ENCODE measurements around the gene EML4.

Gene EML4

GRCh38 chr2:42348113-42348805 is 179.1 kb downstream of the EML4 start:
- Histone ChIP-seq H3K9me3 (no peaks in the 10 kb centered on the region), H3K27ac (no peak overlapping the region), H3K4me3 (no peak overlapping the region), H3K4me1 (peaks cover 0 to 7% (median 2%) of the 10 kb centered on the region in 4 donors), H3K27me3 (no peaks in the 10 kb centered on the region), H3K36me3 (peaks cover 14 to 37% (median 30%) of the 10 kb centered on the region in 3 donors)
- TF ChIP-seq CTCF (IDR thresholded peaks at IDR 0.05): no peak
- no peak for DNase-seq
- intact Hi-C loops (cut with DNase I; ENCODE audit: low total_unique reads): no loop called here

GRCh38 chr2:42350434-42351063 is 181.4 kb downstream of the EML4 start:
- Histone ChIP-seq H3K4me3 (no peak overlapping the region), H3K27ac (no peak overlapping the region), H3K9me3 (no peaks in the 10 kb centered on the region), H3K27me3 (no peaks in the 10 kb centered on the region), H3K36me3 (peaks cover 14 to 32% (median 26%) of the 10 kb centered on the region in 3 donors), H3K4me1 (peaks cover 0 to 8% (median 0%) of the 10 kb centered on the region in 4 donors)
- no peak for DNase-seq
- intact Hi-C loops (cut with DNase I; ENCODE audit: low total_unique reads): no loop called here
- TF ChIP-seq CTCF (IDR thresholded peaks at IDR 0.05): no peak

- peaks cover 0 to 3% (median 0%) of the 10 kb centered on the region in 4 donors for H3K4me1 ChIP-seq
- peaks cover 14 to 32% (median 20%) of the 10 kb centered on the region in 3 donors for H3K36me3 ChIP-seq
These were observed 182.7 kb downstream of the EML4 start for GRCh38 chr2:42351864-42352263.

GRCh38 chr2:42353792-42354429 is 184.8 kb downstream of the EML4 start:
- intact Hi-C loops (cut with DNase I; ENCODE audit: low total_unique reads): no loop called here
- Histone ChIP-seq H3K27me3 (no peaks in the 10 kb centered on the region), H3K27ac (no peak overlapping the region), H3K4me3 (no peak overlapping the region), H3K4me1 (peaks cover 0 to 20% (median 9%) of the 10 kb centered on the region in 4 donors), H3K36me3 (peaks cover 9 to 28% (median 17%) of the 10 kb centered on the region in 3 donors), H3K9me3 (no peaks in the 10 kb centered on the region)
- no peak for TF ChIP-seq CTCF (IDR thresholded peaks at IDR 0.05)
- DNase-seq: no peak

More at GRCh38 chr2:42351864-42352263, 182.7 kb downstream of the EML4 start:
- Histone ChIP-seq H3K4me3 (no peak overlapping the region), H3K27ac (no peak overlapping the region), H3K9me3 (no peaks in the 10 kb centered on the region), H3K27me3 (no peaks in the 10 kb centered on the region)
- intact Hi-C loops (cut with DNase I; ENCODE audit: low total_unique reads): no loop called here
- no peak for TF ChIP-seq CTCF (IDR thresholded peaks at IDR 0.05)
- no peak for DNase-seq

- intact Hi-C loops (cut with DNase I; ENCODE audit: low total_unique reads): no loop called here
- DNase-seq: no peak
- Histone ChIP-seq H3K27me3 (no peaks in the 10 kb centered on the region), H3K9me3 (no peaks in the 10 kb centered on the region), H3K27ac (peak overlapping the region in 1 of 2 donors; percentile 92), H3K36me3 (no peaks in the 10 kb centered on the region), H3K4me3 (peak overlapping the region; percentile 94 to 98), H3K4me1 (peaks cover 0 to 39% (median 27%) of the 10 kb centered on the region in 4 donors)
- TF ChIP-seq CTCF (IDR thresholded peaks at IDR 0.05): no peak
These were observed 190.3 kb downstream of the EML4 start for GRCh38 chr2:42359304-42359964.
